ENCODE results near the gene CAGE1. TPM values are rescaled to one million over a fixed set of nuclear protein-coding genes. Genes with fewer than 3 reads are reported as not detected.
"Not testable (repeated sequence)": the region's sequence is repeated elsewhere in the genome, so short reads cannot be mapped to it uniquely, and the experiment has no call there.

The CAGE1 gene
- total RNA-seq, 1 donor from 2014 or later, result not detected

DNA sequence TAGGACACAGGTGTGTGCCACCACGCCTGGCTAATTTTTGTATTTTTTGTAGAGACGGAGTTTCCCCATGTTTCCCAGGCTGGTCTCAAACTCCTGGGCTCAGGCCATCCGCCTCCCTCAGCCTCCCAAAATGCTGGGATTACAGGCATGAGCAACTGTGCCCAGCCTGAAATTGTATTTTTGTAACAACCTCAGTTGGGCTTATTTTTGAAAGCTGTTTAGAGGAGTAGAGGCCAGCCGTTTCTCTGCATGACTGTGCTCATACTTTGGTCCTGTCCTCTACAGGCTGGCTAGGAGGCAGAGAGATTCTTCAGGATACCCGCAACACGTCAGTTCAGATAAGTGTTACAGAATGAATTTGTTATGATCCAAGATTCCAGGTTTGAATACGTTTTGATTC, 22.1 kb downstream of the CAGE1 start:
- Histone ChIP-seq H3K36me3 (ENCODE audit: control insufficient read depth, insufficient read depth, low read length) (no peaks in the 10 kb centered on the region), H3K27me3 (ENCODE audit: control insufficient read depth, insufficient read depth, low read length) (no peaks in the 10 kb centered on the region), H3K4me3 (ENCODE audit: low read depth, low read length) (no peak overlapping the region)
- DNase-seq (ENCODE audit: low read depth), result no peak
- TF ChIP-seq, protein P1, sequence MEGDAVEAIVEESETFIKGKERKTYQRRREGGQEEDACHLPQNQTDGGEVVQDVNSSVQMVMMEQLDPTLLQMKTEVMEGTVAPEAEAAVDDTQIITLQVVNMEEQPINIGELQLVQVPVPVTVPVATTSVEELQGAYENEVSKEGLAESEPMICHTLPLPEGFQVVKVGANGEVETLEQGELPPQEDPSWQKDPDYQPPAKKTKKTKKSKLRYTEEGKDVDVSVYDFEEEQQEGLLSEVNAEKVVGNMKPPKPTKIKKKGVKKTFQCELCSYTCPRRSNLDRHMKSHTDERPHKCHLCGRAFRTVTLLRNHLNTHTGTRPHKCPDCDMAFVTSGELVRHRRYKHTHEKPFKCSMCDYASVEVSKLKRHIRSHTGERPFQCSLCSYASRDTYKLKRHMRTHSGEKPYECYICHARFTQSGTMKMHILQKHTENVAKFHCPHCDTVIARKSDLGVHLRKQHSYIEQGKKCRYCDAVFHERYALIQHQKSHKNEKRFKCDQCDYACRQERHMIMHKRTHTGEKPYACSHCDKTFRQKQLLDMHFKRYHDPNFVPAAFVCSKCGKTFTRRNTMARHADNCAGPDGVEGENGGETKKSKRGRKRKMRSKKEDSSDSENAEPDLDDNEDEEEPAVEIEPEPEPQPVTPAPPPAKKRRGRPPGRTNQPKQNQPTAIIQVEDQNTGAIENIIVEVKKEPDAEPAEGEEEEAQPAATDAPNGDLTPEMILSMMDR (IDR thresholded peaks at IDR 0.05; ENCODE audit: insufficient read depth, low read length, poor library complexity, severe bottlenecking), result no peak

DNA sequence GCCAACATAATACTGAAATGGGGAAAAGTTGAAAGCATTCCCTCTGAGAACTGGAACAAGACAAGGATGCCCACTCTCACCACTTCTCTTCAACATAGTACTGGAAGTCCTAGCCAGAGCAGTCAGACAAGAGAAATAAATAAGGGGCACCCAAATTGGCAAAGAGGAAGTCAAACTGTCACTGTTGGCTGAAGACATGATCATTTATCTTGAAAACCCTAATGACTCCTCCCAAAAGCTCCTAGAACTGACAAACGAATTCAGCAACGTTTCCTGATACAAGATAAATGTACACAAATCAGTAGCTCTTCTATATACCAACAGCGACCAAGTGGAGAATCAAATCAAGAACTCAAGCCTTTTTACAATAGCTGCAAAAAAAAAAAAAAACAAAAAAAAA, 37.6 kb downstream of the CAGE1 start:
- not testable (repeated sequence) for H3K4me3 ChIP-seq (ENCODE audit: low read depth, low read length); DNase-seq (ENCODE audit: low read depth); H3K36me3 ChIP-seq (ENCODE audit: control insufficient read depth, insufficient read depth, low read length); H3K27me3 ChIP-seq (ENCODE audit: control insufficient read depth, insufficient read depth, low read length)

DNA sequence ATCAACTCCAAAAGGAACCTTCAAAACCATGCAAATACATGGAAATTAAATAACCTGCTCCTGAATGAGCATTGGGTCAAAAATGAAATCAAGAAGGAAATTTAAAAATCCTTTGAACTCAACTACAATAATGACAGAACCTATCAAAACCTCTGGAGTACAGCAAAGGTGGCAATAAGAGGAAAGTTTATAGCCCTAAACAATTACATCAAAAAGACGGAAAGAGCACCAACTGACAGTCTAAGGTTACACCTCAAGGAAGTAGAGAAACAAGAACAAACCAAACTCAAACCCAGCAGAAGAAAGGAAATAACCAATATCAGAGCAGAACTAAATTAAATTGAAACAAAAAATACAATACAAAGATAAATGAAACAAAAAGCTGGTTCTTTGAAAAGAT, 39.0 kb downstream of the CAGE1 start:
- not testable (repeated sequence) for H3K4me3 ChIP-seq (ENCODE audit: low read depth, low read length); DNase-seq (ENCODE audit: low read depth); H3K36me3 ChIP-seq (ENCODE audit: control insufficient read depth, insufficient read depth, low read length); H3K27me3 ChIP-seq (ENCODE audit: control insufficient read depth, insufficient read depth, low read length)

DNA sequence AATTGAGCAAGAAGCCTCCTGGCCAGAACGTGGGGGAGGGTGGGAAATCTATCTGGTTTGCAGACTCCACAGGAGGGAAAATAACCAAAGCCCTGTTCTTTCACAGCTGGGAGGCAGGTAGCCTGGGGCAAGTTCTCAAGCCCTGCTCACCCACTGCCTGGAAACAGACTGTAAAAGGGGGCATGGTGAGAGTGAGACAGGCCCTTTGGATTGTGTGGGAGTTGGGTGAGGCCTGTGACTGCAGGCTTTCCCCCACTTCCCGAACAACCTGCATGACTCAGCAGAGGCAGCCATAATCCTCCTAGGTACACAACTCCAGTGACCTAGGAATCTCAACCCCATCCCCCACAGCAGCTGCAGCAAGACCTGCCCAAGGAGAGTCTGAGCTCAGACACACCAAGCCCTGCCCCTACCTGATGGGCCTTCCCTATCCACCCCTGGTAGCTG, 42.0 kb downstream of the CAGE1 start:
- not testable (repeated sequence) for H3K4me3 ChIP-seq (ENCODE audit: low read depth, low read length); H3K36me3 ChIP-seq (ENCODE audit: control insufficient read depth, insufficient read depth, low read length); H3K27me3 ChIP-seq (ENCODE audit: control insufficient read depth, insufficient read depth, low read length)
- peak; percentile 14 for DNase-seq (ENCODE audit: low read depth)

DNA sequence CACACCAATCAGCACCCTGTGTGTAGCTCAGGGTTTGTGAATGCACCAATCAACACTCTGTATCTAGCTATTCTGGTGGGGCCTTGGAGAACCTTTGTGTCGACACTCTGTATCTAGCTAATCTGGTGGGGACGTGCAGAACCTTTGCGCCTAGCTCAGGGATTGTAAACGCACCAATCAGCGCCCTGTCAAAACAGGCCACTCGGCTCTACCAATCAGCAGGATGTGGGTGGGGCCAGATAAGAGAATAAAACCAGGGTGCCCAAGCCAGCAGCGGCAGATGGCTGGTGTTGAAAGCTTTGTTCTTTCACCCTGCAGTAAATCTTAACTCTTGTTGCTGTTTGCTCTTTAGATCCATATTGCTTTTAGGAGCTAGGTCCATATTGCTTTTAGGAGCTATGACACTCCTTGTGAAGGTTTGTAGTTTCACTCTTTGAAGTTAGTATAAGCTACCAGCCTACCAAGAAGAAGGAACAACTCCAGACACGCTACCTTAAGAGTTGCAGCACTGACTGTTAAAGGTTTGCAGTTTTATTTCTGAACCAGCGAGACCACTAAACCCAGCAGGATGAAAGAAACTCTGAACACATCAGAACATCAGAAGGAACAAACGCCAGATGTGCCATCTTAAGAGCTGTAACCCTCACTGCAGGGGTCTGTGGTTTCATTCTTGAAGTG, 44.6 kb downstream of the CAGE1 start:
- not testable (repeated sequence) for DNase-seq (ENCODE audit: low read depth); H3K4me3 ChIP-seq (ENCODE audit: low read depth, low read length); H3K36me3 ChIP-seq (ENCODE audit: control insufficient read depth, insufficient read depth, low read length); H3K27me3 ChIP-seq (ENCODE audit: control insufficient read depth, insufficient read depth, low read length)

DNA sequence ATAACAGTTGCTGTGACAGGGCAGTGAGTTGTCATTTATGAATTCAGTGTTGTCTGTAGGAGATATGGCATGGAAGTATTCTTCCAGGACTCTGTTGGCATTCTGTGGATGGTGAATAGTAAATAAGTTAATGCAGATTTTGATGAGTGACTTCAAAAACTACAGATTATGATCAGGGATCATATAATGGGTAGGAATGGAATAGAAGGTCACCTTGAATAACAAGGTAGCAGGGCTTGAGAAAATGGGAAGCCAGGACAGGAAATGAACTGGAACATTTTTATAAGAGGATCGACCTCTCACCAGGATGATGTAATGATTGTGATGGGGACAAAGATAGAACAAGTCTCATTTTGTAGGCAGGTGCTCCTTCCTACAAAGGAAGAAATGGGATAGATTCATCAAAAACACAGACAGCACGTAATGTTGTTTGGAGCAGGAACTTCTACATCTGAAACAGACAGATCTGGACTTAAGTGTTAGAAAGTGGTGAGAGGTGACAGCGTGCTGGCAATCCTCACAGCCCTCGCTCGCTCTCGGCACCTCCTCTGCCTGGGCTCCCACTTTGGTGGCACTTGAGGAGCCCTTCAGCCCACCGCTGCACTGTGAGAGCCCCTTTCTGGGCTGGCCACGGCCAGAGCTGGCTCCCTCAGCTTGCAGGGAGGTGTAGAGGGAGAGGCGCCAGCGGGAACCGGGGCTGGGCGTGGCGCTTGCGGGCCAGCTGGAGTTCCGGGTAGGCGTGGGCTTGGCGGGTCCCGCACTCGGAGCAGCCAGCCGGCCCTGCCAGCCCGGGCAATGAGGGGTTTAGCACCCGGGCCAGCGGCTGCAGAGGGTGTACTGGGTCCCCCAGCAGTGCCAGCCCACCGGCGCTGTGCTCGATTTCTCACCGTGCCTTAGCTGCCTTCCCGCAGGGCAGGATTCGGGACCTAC, 45.7 kb downstream of the CAGE1 start:
- Histone ChIP-seq H3K4me3 (ENCODE audit: low read depth, low read length) (no peak overlapping the region), H3K27me3 (ENCODE audit: control insufficient read depth, insufficient read depth, low read length) (no peaks in the 10 kb centered on the region), H3K36me3 (ENCODE audit: control insufficient read depth, insufficient read depth, low read length) (no peaks in the 10 kb centered on the region)
- TF ChIP-seq, protein P1 (IDR thresholded peaks at IDR 0.05; ENCODE audit: insufficient read depth, low read length, poor library complexity, severe bottlenecking), result no peak
- DNase-seq (ENCODE audit: low read depth), result no peak

DNA sequence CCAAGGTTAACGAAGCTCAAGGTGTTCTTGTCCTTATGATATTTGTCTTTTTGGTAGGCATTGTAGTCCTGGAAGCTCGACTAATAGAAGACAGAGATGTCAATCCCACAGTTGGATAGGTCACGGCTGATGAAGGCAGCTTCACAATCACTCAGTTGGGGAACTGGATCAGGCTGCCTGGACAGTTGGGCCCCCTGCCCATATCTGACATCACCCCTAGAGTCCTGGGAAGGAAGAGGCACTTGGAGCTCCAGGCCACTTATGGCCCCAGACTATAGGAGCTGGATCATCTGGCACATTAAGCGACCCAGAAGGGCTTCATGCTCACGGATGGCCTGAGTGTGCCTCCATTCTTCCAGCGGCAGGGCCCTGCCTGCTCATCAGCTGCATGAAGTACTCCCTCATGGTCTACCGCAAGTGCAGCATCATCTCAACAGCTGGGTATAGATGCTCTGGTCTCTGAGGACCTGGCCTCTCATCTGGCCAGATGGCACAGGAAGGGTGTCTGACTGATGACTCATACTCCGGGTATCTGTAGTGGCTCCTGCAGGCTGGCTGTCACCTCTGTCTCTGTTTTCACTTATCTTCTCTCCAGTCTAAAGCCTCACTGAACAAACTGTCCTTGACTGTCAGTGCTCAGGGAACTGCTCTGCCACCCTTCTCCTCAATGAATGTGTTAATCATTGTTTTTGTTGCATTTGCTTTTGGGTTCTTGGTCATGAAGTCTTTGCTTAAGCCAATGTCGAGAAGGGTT, 47.4 kb downstream of the CAGE1 start:
- Histone ChIP-seq H3K36me3 (ENCODE audit: control insufficient read depth, insufficient read depth, low read length) (no peaks in the 10 kb centered on the region), H3K27me3 (ENCODE audit: control insufficient read depth, insufficient read depth, low read length) (no peaks in the 10 kb centered on the region), H3K4me3 (ENCODE audit: low read depth, low read length) (no peak overlapping the region)
- no peak for DNase-seq (ENCODE audit: low read depth)
- TF ChIP-seq, protein P1 (IDR thresholded peaks at IDR 0.05; ENCODE audit: insufficient read depth, low read length, poor library complexity, severe bottlenecking), result no peak
